HG03097 (cell line): ENCODE measurements around the gene EXOC3L4.
"Not testable (repeated sequence)": the region's sequence is repeated elsewhere in the genome, so short reads cannot be mapped to it uniquely, and the experiment has no call there.

ENCODE experiments used
- ATAC-seq: cut with Tn5 transposase; IDR thresholded peaks from one replicate; pipeline ENCODE4 v1.9.1; 2021; ENCODE audit not compliant: unreplicated experiment, low FRiP score

Gene EXOC3L4

GRCh38 chr14:103094406-103095209 lies at the start of gene EXOC3L4:
Gene EXOC3L4 (plus strand): TSS chr14:103094725. CDS start chr14:103100220, 5,495 bp downstream.
- ATAC-seq: no peak

DNA sequence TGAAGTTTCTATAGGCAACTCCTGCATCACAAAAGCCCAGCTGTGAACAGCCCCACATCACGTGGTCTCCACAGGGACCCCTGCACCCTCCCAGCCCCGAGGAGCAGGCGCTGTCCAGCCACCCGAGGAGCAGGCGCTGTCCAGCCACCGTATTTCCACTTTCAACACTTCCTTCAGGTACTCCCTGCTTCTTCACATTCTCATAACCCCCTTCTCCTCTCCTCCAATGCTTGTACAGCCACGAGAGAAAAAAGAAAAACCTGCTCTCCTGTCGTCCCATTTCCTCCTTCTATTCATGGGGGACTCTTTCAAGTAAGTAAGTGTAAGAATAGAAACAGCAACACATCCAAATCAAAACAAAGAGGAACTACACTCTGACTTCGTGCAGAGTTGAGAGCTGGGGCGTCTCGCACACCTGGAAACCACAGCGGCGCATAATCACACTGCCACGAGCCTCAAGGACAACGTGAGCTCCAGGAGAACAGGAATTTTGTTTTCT lies 49.1 kb upstream of the EXOC3L4 start:
- no peak for ATAC-seq

DNA sequence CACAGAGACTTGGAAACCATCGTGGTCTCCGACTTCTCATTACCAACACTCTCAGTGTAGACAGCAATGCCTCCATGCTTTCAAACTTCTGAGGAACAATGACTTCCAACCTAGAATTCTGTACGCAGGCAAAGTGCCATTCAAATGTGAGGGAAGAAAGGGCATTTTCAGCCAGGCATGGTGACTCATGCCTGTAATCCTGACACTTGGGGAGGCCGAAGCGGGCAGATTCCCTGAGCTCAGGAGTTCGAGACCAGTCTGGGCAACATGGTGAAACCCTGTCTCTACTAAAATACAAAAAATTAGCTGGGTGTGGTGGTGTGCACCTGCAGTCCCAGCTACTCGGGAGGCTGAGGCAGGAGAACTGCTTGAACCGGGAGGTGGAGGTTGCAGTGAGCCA lies 47.1 kb upstream of the EXOC3L4 start:
- not testable (repeated sequence) for ATAC-seq

DNA sequence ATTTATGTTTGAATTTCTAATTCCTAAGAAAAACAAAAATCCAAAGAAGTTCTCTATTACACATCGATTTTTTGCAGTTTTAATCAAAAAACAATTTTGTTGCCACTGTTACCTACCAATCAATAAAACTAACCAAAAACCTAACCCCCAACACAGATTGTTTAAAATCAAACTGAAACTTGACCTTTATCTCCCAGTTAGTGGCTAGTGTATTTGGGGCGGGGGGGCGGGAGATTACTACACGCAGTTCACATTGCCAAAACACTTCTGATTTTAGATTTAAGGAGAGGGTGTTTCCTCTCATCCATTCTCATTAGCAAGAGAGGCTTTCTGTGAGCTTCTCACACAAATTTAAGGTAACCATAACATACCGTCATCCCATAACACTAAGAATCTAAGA lies 43.6 kb upstream of the EXOC3L4 start:
- no peak for ATAC-seq

DNA sequence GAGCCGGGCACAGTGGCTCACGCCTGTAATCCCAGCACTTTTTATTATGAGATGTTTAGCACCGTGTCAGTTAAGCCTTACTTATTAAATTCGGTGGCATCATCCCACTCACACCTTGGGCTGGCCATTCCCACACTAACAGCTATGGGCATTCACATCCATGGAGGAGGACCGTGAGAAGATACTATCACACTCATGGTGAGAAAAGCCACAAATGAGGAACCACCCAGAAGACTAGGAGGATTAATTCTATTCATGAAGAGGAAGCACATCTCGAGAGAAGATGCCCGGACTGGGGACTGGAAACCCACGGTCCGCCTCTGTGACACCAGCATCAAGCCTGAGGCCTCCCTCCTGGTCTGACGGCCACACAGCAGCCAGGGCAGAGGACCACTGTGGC lies 42.1 kb upstream of the EXOC3L4 start:
- ATAC-seq: no peak

GRCh38 chr14:103055695-103056094 lies 38.8 kb upstream of the EXOC3L4 start:
- ATAC-seq: no peak

DNA sequence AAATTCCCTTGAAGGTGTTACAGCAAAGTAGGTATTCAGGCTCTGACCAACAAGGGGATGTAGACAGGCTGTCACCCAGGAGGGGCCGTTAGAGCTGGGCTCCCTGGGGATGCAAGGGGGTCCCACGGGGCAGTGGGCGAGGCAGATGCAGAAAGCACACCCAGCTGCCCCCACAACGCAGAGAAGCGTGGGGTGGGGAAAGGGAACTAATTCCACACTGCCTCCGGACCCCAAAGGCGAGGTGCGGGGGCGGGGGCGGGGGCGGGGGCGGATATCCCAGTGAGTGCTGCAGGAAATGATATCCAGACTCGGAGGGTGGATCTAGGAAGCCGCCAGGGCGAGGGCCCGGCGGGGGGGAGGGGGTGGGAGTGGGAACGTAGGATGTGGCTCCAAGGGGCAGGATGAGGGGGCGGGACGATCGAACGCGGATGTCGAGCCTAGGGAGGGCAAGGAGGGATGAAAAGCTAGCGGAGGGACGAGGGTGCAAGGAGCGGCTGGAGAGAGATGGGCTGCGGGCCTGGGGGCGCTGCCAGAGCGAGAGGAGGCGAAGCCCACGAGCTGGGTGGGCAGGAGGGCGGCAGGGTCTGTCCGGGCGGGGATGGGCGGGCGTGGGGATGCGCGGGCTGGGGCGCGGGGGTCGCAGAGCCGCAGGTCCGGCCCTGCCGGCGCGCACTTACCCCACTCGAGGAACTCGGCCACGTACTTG lies 38.0 kb upstream of the EXOC3L4 start:
- no peak for ATAC-seq

DNA sequence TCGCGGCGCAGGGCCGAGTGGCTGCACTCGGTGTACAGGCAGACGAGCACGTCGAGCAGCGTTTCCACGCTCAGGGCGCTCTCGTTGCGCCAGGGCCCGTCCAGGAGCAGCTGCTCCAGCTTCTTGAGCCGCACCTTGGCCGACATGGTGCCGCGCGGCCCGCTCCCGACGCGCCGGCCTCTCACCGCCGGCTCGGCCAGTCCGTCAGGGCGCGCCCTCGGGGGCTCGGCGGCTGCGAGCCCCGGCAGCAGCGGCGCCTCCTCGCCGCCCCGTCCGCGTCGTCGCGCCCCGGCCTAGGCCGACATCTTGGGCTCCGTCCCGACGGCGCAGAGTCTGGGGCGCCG lies 37.5 kb upstream of the EXOC3L4 start:
- peak; percentile 22 for ATAC-seq

- peak; percentile 67 for ATAC-seq
These were observed 37.0 kb upstream of the EXOC3L4 start, which contains the start of gene CDC42BPB for GRCh38 chr14:103057372-103058163. Gene CDC42BPB (minus strand): TSS chr14:103057549. CDS start chr14:103057173, 376 bp downstream.

GRCh38 chr14:103058164-103059055 lies 36.1 kb upstream of the EXOC3L4 start:
- no peak for ATAC-seq

DNA sequence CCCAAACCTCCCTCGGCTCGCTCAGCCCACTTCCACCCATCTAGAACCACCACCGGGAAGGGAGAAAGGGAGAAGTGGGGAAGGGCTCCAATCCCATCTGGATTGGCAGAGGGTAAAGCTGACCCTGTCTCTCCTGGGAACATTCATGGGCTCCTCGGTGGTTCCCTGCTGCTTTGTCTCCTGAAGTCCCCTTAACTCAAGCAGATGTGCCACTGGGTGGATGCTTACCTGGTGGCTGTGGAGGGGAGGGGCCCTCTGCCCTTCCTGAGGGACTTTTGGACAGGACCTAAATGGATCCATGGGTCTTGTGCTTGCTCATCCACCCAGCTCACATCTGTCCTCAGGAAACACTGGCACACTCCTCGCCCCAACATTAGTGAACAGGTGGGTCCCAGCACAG lies 35.0 kb upstream of the EXOC3L4 start:
- ATAC-seq: no peak

DNA sequence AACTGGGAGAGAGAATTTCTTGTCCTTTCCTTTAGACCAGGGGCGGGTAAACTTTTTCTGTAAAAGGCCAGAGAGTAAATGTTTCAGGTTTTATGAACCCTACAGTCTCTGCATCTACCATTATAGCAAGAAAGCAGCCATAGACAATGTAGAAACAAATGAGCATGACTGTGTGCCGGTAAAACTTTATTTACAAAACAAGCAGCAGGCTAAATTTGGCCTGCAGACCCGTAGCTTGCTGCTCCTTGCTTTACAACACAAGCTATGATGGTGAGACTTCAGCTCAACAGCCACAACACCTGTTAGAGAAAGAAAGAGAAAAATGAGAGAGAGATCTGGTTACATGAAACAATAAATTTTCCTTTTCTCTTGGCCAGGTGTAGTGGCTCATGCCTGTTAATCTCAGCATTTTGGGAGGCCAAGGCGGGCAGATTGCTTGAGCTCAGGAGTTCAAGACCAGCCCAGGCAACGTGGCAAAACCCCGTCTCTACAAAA lies 33.0 kb upstream of the EXOC3L4 start:
- ATAC-seq: no peak

GRCh38 chr14:103064436-103064835 lies 30.1 kb upstream of the EXOC3L4 start:
- no peak for ATAC-seq

- no peak for ATAC-seq
These were observed 29.5 kb upstream of the EXOC3L4 start for GRCh38 chr14:103064978-103065377.

DNA sequence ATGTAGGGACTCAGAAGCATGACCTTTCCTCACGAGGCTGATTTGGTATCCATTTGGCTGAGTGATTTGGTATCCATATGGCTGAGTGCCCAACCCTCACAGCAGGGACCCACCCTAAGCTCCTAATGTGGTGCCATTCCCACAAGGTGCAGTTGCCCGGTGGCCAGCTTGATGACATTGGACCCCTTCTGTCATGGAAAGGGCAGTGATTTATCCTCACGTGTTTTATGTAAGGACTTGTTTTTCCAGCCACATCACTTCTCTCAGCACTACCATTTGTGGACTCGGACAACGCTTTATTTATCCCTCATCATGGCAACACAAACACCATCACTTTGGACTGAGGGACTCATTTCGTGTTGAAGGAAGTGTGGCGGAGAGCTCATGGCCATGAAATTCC lies 28.7 kb upstream of the EXOC3L4 start:
- ATAC-seq: no peak

GRCh38 chr14:103066399-103066798 lies 28.1 kb upstream of the EXOC3L4 start:
- no peak for ATAC-seq

DNA sequence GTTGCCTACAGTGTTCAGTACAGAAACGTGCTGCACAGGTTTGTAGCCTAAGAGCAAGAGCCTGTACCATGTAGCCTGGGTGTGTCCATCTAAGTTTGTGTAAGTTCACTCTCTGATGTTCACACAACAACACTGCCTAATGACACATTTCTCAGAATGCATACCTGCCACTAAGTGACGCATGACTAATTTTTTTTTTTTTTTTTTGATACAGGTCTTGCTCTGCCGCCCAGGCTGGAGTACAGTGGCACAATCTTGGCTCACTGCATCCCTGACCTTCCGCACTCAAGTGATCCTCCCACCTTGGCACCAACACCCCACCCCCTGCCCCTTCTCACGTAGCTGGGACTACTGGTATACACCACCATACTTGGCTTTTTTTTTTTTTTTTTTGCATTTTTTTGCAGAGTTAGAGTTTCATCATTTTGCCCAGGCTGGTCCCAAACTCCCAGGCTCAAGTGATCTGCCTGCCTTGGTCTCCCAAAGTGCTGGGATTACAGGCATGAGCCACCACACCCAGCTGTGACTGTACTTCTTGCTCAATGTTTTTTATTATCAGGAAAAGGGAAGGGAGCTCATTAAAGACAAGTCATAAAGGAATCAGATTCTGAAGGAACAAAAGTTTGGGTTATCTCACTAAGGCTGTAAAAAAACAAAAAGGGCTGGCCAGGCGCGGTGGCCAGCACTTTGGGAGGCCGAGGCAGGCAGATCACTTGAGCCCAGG lies 27.1 kb upstream of the EXOC3L4 start:
- no peak for ATAC-seq

DNA sequence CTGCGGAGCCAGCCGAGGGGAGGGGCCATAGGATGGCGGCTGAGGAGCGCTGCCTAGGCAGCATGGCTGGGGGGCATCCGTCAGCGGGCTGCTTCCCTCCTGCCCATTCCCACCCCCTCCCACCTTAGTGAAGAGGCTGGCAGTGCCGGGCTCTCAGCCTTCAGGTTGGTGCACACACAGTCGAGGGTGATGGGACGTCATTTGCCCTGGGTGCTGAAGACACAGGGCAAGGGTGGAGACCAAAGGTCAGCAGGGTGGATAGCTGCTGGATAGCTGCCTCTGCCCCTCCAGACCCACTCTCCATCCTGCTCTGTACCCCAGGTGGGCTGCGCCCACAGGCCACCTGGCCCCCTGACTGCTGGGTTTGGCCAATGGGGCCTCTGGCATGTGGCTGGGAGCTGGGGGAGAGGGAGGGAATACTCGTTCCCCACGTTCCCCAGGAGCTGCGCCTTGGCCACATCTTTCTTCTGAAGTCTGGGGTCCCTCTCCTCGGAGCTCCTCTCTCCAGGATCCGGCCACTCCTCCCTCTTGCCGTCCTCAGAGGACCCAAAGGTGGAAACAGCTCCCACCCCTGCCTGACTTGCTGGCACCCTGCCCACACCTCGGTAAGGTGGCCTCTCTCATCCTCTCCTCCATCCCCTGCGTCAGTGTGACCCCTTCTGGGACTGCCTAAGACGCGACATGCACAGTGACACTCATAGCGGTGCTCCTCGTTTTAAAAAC lies 26.0 kb upstream of the EXOC3L4 start:
- ATAC-seq: no peak
